GM12878 (cell line): ENCODE data around the gene PC.

Experiments
- BRCA1 ChIP-seq: IDR thresholded peaks from 2 replicates; pipeline ENCODE4 v1.6.1; 2011; ENCODE audit warnings: low read depth, low read length, improper control_type of control experiment
- EZH2 ChIP-seq: IDR thresholded peaks from 2 replicates; pipeline ENCODE4 v1.6.1; 2012; ENCODE audit warnings: low read depth, mild to moderate bottlenecking, control low read depth, inconsistent platforms, low read length, borderline replicate concordance; ENCODE audit not compliant: control insufficient read depth
- POLR2AphosphoS5 ChIP-seq: IDR thresholded peaks from 2 replicates; pipeline ENCODE4 v1.6.1; 2011; ENCODE audit warnings: mild to moderate bottlenecking, low read length, inconsistent platforms
- RELA ChIP-seq: fragments of 450-650 bp; IDR thresholded peaks from 2 replicates; pipeline ENCODE4 v1.8.0; 2014; ENCODE audit warnings: borderline replicate concordance; ENCODE audit not compliant: partially characterized antibody
- SPI1 ChIP-seq: IDR thresholded peaks from 2 replicates; pipeline ENCODE4 v1.6.1; 2011; ENCODE audit warnings: low read depth, mild to moderate bottlenecking, low read length, moderate library complexity, borderline replicate concordance; ENCODE audit not compliant: insufficient read depth
- TF ChIP-seq, protein P1 (sequence below), 3 experiments: IDR thresholded peaks in 2 of 3; conservative IDR thresholded peaks in 1 of 3; 2 replicates each; pipeline ENCODE4 v1.5.1; 2011; ENCODE audit warnings: low read depth in 3 of 3, low read length in 3 of 3, mild to moderate bottlenecking in 3 of 3, control low read depth in 2 of 3, moderate library complexity in 2 of 3, inconsistent platforms in 1 of 3, mixed read lengths in 1 of 3; ENCODE audit not compliant: control insufficient read depth in 2 of 3, insufficient read depth in 1 of 3; ENCODE audit errors: extremely low read depth in 1 of 3

DNA sequence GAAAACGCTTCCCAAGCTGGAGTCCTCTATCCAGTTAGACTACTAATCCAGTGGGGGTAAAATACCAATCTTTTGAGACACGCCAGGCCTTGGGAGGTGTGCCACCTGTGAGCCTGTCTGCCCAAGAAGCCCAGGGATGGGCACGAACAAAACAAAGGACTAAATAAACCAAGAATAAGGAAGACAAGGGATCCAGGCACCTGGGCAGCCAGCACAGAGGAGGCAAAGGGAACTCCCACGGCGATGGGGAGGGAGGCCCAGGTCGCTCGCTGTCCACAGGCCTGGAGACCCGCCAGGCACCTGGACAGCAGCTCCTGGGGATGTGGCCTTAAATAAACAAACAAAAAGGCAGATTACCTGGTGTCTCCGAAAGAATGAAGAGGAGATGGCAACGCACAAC lies 69.9 kb downstream of the PC start:
- TF ChIP-seq BRCA1 (no peak), RELA (no peak), SPI1 (no peak), EZH2 (no peak), POLR2AphosphoS5 (no peak)
- TF ChIP-seq, protein P1, sequence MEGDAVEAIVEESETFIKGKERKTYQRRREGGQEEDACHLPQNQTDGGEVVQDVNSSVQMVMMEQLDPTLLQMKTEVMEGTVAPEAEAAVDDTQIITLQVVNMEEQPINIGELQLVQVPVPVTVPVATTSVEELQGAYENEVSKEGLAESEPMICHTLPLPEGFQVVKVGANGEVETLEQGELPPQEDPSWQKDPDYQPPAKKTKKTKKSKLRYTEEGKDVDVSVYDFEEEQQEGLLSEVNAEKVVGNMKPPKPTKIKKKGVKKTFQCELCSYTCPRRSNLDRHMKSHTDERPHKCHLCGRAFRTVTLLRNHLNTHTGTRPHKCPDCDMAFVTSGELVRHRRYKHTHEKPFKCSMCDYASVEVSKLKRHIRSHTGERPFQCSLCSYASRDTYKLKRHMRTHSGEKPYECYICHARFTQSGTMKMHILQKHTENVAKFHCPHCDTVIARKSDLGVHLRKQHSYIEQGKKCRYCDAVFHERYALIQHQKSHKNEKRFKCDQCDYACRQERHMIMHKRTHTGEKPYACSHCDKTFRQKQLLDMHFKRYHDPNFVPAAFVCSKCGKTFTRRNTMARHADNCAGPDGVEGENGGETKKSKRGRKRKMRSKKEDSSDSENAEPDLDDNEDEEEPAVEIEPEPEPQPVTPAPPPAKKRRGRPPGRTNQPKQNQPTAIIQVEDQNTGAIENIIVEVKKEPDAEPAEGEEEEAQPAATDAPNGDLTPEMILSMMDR (IDR thresholded peaks at IDR 0.05 in 2 of 3, conservative IDR thresholded peaks at IDR 0.05 in 1 of 3; ENCODE audit: control insufficient read depth in 2 of 3, extremely low read depth in 1 of 3, insufficient read depth in 1 of 3, low read depth in 3 of 3, low read length in 3 of 3), result no peak
